ENCODE measurements around the gene EGFL7.

EGFL7 gene

GRCh38 chr9:136645352-136645902 is 17.3 kb upstream of the EGFL7 start:
- no peak for DNase-seq

- DNase-seq, result no peak
These were observed 16.6 kb upstream of the EGFL7 start for GRCh38 chr9:136645903-136646754.

GRCh38 chr9:136646827-136647711 is 15.6 kb upstream of the EGFL7 start:
- no peak for DNase-seq

GRCh38 chr9:136648751-136649150 is 14.0 kb upstream of the EGFL7 start:
- no peak for DNase-seq

- no peak for DNase-seq
These were observed 12.7 kb upstream of the EGFL7 start for GRCh38 chr9:136650021-136650420.

- DNase-seq, result no peak
These were observed 12.1 kb upstream of the EGFL7 start for GRCh38 chr9:136650648-136651047.

- no peak for DNase-seq
These were observed 10.9 kb upstream of the EGFL7 start for GRCh38 chr9:136651860-136652259.

GRCh38 chr9:136653323-136654079 is 9.2 kb upstream of the EGFL7 start:
- no peak for DNase-seq

- no peak for DNase-seq
These were observed 7.7 kb upstream of the EGFL7 start for GRCh38 chr9:136654820-136655535.

GRCh38 chr9:136655536-136656182 is 7.1 kb upstream of the EGFL7 start:
- DNase-seq, result no peak

- DNase-seq, result no peak
These were observed 6.5 kb upstream of the EGFL7 start for GRCh38 chr9:136656183-136656738.

GRCh38 chr9:136656795-136657611 is 5.7 kb upstream of the EGFL7 start:
- DNase-seq, result no peak

GRCh38 chr9:136657974-136658848 is 4.5 kb upstream of the EGFL7 start:
- DNase-seq, result no peak

- no peak for DNase-seq
These were observed 3.7 kb upstream of the EGFL7 start for GRCh38 chr9:136658849-136659535.

GRCh38 chr9:136659861-136660784 is 2.6 kb upstream of the EGFL7 start:
- no peak for DNase-seq

- DNase-seq, result no peak
These were observed 1.7 kb upstream of the EGFL7 start for GRCh38 chr9:136660971-136661550.

All from CD4-positive, alpha-beta T cell treated with Interleukin-4 for 4 hours (primary cell).